Activated T-cell treated with anti-CD3 and anti-CD28 coated beads for 1 hour (primary cell): Measurements from ENCODE around the gene PDE2A.

ENCODE experiments used
- DNase-seq: peaks from one replicate; pipeline ENCODE4 v3.0.0-alpha.2; 2020; ENCODE audit warnings: low read depth

PDE2A gene

DNA sequence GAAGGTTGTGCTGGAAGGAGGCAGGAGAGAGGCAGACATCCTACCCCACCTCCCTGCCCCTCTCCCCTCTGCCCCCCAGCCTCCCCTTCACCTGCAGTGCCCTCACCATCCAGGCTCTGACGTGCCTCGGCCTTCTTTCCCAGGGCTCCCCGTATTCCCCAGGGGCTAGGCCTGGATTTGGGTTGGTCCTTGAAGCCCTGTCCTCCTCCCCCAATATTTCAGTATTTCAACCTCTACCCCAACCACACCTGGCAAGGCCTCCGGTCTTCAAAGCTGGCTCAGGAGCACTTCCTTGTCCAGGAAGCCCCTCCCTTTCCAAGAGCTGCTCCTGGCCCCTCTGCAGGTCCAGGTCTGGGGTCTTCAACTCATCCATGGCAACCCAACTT is 8.6 kb upstream of the PDE2A start:
- no peak for DNase-seq

DNA sequence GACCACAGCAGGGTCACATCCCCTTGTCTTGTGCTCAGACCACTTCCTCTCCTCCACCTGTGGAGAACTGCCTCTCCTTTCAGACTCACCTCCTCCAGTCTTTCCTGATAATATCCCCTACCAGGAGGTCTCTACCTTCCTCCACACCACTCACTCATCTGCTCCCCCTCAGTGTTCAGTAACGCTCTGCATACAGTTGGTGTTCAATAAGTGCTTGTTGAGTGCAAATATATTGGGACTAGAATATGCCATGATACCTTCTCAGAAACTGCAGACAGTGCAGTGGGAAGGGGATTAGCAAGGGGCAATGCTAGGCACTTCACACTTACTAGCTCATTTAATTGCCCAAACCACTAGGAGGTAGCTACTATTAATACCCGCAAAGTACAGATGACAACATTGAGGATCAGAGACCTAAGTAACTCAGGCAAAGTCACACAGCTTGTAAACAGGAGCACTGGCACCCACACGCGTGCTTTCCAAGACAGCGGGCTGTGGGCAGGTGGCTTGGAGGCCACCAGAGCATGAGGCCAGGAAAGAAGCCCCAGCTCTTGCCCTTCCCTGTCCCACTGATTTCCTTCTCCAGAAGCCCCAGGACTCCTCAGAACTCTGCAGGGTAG is 8.1 kb upstream of the PDE2A start:
- no peak for DNase-seq

DNA sequence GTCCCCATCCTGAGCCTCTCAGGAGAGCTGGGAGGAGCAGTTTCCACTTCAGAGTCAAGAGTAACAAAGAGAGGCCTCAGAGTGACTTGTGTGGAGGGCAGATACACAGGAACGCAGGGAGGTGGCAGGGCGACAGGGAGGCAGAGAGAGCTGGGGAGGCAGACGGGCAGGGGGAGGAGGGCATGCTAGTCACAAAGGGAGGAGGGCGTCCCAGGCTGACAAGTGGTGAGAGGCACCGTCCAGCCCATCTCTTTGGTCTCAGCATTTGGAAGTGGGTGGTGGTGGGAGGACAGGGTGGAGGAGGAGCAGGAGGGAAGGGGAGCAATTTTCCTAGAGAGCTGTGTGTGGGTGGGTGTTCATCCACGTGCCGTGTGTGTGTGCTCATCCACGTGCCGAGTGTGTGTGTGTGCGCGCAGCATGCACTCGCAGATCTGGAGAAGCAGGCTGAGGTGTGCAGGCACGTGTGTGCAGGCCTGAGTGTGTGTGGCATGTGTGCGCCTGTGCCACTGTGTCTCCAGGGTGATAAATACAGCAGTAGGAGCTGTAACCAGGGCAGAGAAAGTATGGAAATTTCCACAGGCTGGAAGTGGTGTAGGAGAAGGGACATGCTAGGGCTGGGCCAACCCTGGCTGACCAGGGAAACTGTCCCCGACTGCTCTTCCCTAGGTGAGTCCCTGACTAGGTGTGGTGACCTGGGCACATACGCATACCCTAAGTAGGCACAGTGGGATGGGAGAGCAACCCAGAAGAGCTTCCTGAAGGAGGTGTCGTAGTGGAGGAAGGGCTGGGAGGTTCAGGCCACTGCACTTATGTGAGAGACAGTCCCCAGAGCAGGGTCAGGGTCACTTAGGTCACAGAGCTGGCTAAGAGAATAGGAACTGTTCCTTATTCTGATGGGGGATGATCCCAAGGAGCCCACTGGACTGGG is 7.3 kb upstream of the PDE2A start:
- DNase-seq: no peak

DNA sequence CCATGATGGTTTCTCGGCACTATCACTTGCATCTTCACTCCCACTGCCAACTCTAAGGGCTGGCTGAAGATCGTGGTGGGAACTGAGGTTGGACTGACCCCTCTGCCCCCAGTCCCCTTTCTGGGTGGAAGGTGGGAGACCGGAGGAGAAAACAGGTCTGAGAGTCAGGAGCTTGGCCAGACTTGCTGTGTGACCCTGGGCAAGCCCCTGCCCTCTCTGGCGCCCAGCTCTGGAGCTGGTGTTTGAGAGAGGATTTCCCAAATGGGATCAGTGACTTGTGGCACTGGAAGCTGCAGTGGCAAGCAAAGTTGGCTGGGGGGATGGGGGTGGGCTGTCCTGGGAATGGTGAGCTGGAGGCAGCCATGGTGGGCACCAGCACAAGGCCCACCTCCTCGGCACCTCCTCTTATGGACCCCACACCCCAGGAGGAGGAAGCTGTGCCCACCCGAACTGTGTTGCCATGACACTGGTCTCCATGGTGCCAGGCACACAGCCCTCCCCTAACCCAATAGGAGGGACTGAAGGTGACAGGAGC is 6.5 kb upstream of the PDE2A start:
- DNase-seq: no peak

DNA sequence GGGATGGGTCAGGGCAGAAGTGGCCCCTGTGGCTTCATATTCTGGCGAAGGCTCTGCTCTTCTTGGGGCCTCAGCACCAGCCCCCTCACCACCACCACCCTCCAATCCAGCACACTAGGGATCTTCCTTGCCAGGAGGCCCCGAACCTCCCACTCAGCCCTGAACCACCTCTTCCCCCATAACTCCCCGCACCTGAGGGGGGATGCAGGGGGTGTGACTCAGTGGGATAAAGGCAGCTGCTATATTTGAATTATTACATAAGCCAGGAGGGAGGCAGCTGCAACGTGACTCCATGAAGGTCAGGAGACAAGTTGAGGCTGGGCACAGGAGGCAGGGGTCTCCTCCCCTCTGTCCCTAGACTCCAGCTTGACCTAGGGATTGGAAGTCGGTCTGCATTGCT is 5.6 kb upstream of the PDE2A start:
- no peak for DNase-seq

DNA sequence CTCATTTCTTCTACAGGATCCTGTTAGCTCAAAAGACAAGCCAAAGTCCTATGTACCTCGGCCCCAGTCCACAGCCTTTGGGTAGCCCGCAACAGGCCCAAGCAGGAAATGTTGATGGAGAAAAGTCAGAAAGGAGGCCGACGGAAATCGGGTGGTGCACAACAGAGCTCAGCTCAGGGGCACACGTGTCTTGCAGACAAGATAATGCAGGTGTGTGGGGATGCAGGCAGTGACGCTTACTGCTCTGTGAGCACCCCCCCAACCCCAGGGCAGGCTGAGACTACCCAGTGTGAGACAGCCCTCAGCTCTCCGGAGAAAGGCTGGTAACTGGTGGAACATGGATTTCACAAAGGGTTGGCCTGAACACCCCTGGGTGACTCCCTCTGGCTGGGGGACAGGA is 4.3 kb upstream of the PDE2A start:
- DNase-seq: no peak

DNA sequence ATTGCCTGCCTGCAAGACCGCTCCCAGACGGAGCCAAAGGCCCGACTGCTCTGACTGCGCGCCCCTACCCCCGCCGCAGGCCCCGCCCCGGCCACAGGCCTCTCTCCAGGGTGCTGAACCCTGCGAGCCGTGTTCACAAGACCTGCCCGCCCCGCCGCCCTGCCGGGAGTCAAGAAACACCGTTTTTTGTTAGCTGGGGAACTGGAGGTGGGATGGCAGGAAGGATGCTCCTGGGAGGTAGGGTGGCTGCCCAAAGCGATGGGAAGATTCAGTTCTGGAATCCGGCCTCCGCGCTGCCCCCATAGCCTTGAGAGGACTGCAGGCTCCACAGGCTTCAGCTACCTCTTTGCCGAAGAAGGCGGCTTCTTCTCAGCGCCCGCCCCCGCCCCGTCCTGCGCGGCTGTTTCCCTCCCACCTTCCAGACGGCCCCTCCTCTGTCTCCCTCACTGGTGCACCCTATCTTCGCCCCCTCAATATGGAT is 2.7 kb upstream of the PDE2A start:
- peak; percentile 55 for DNase-seq

DNA sequence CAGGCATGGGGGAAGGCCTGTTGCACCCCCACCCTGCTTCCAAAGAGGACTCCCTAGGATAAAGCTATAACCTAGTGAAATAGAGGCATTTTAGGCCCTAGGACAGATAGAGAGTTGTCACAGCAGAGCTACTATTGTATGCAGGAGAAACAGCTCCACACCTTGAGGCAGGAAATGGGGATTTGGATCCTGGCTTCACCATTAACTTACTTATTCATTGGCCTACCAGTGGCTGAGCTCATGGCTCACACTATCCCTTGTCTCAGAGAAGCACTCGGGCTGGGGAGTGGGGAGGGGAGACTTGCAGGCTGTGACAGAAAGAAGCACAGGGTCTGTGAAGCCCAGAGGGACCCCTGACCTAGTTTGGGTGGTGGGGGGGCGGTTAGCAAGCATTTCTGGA is 999 bp upstream of the PDE2A start:
- DNase-seq: no peak

DNA sequence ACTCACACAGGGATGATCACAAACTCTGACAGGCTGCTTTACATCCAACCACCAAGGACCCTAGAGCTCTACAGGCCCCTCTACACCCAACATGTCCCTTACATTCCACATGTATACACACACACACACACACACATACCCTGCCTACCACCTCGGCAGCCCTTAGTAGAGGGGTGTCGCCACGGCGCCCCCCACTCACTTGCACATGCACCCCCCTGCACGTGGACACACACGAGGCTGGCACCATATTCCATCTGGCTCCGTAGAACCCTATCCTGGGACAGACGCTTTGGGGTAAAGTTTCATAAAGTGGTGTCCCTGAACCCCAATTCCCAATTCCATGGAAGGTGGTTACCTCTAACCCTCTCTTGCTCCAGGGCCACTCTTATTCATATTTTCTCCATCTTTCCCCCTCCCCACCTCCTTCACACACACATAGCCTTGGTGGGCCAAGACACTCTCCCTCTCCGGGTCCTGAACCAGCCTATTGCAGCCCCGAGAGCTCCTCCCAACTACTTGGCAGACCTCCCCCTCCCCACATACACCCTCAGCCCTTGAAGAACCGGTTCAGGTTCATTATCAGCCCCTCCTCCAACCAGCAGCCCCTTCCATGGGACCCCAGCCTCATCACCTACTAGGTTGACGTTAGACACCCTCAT is 809 bp downstream of the PDE2A start:
- no peak for DNase-seq

DNA sequence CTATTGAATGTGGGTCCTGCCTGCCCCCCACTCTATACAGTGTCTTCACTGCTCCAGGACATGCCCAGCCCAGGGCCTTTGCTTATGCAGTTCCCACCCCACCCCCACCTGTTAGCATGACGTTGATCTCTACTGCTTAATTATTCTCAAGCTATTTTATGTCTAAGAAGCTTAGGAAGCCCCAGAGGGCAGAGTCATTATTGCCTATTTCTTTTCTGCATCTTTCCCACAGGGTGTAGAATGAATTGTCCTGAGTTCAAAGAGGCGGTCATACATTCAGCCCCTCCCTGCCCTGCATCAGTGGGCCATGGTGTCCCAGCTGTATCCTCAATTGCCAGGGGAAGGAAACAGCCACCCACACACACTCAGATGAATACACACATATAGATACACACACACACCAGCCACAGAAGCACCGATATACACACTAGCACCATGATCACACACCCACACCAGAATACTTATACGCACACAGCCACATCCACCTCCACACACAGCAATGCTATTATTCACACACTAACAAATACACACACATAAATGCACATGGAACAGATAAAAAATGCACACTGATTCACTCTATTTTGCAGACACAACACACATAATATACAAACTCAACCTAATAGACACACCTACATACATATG is 1.5 kb downstream of the PDE2A start:
- DNase-seq: no peak

DNA sequence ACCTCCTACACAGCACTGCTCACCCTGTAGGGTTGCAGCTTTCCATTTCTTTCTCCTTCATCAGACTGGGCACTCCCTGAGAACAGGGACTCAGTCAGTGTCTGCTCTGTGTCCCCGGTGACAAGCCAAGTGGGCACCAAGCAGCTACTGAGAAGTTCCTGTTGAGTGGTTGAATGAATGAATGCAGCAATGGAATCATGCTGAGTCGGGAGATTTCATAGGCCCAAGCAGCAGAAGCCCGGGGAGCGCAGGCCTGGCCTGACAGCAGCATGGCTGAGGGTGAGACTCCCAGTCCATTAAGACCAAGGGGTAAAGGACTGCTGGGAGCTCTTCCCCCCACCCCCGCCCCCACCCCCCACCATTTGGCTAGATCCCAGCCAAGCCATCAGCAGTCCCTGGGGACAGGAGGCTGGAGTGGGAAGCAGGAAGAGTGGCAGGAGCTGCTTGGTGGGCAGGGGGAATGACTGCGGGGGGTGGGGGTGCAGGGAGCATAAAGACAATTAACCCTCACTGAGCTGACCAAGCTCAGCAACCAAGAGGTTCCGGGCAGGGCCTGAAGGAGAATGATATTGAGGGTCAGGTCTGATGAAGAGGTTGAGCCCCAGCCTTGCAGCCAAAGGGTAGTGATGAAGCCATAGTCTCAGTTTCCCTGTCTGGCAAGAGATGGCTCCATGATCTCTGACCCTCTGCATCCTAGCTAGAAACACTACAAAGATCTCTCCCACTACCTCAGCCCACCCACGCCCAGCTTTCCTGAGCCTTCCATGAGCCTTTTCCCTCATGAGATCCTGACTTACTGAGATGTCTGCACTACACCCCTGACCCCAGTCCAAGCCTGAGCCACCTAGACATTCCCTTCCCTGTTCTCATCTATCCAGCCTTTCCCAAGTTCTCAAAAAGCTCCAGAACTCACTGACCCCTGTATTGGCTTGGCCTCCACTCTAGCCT is 2.8 kb downstream of the PDE2A start:
- DNase-seq: no peak

DNA sequence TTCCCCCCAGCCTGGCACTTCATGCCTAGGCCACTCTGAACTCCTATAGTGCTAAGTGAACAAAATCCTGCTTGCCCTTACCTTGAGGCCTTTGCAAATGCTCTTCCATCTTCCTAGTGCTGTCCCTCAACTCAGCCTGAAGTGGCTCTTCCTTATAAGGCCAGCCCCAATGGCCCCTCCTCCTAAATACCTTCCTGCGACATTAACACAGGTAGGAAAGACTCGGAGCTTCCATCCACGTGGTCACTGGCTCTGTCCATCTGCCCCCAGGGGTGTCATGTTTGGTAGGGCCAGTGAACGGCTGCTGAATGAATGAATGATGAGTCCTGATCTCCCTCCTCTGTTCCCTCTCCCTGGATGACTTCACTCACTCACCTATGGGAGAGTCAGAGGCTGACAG is 4.2 kb downstream of the PDE2A start:
- no peak for DNase-seq

DNA sequence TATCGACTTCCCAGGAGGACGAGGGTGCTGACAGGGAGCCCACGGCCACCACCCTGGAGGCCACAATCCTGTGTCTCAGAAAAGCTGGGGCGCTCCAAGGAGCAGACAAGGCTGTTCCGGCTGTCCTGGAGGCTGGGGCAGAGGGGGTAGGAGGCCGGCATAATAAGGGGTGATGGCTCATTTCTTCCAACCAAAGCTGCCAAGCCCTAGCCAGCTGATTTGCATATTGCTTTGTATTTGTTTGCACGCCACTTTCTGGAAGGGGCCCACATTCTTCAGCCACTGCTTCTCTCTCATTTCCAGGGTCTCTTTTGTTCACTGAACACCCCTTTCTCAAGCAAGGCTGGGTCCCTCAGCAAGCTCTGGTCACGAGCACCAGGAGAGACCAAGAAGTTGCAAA is 4.7 kb downstream of the PDE2A start:
- no peak for DNase-seq

DNA sequence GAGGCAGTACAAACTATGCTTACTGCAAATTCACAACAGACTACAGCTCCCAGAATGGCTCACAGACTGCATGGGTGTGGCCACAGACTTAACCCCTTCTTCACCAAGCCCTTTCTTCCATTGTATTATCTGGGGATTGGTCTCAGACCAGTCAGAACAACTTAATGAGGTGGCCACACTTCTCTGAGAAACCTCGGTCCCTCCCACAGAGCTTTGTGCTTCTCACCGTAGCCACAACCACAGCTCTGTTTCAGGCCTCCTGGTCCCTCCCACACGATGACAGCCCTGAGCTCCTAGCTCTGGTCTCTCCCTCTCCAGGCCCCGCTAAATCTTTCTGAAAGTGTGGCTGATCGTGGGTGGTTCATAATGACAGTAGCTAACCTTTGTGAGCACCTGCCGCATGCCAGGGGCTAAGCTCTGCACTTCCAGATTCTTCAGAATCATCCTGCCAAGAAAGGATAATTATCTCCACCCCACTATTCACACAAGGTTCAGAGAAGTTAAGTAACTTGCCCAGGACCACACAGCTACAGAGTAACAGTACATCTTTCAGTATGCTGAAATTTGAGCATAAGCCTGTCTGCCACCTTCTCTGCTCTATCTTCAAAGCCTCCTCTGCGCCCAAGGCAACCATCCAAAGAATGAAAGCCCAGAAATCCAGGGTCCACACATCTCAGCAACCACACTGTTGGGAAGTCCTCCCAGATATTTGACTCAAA is 5.4 kb downstream of the PDE2A start:
- no peak for DNase-seq

DNA sequence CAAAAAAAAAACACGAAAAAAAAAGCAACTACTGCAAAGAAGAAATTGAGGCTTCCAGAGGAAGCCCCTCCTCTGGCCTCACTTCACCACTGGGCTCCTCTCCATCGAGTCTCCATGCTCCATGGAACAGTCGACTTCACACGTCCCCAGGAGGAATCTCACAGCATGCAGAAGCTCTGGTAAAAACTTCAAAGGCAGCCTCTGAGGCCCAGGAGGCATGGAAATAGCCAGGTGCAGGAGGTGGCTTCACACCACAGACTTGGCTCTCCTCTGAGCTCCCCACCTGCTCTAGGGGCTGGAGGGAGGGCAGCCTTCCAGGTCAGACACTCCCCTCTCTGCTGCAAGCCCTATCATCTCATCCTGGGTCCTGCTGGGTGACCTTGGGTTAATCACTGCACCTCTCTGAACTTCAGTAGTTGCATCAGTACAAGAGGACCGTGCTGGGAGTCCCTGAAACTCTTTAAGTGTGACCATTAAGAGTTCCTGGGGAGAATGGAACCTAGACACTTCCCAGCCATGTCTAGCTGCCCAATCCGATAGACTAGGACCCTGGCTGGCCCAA is 8.2 kb downstream of the PDE2A start:
- DNase-seq: no peak

DNA sequence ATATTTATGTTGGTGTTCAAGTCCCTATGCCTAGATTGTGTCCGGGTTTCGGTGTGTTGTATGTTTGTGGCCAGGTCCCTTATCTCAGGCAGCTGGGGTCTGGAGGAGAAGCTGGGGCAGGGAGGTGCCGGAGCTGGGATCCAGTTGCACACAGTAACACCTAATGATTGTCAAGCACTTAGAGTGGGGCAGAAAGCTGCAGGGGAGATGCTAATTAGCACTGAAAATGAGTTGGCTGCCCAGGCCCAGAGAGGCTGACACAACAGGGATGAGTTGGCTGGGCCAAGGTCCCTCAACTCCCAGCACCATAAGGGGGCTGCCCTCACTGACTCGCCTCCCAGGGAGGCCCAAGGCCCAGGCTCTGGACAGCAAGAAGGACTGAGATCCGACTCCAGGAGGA is 12.2 kb downstream of the PDE2A start:
- DNase-seq: no peak

DNA sequence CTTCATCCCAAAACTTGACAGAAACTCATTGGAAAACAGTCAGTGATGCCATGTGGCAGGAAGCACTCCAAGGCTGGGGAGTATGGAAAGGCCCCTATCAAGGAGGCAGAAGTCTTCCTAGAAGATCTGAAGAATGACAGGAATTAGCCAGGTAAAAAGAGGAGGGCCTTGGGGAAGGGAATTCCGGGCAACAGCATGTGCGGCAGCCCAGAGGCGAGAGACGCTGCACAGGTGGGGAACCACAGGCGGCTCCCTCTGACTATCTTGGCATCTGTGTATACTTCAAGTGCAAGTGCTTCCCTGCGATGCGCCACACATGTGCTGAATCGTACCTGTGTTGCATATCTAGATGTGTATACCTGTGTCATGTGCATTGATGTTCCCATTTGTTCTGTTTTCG is 12.7 kb downstream of the PDE2A start:
- DNase-seq: no peak

DNA sequence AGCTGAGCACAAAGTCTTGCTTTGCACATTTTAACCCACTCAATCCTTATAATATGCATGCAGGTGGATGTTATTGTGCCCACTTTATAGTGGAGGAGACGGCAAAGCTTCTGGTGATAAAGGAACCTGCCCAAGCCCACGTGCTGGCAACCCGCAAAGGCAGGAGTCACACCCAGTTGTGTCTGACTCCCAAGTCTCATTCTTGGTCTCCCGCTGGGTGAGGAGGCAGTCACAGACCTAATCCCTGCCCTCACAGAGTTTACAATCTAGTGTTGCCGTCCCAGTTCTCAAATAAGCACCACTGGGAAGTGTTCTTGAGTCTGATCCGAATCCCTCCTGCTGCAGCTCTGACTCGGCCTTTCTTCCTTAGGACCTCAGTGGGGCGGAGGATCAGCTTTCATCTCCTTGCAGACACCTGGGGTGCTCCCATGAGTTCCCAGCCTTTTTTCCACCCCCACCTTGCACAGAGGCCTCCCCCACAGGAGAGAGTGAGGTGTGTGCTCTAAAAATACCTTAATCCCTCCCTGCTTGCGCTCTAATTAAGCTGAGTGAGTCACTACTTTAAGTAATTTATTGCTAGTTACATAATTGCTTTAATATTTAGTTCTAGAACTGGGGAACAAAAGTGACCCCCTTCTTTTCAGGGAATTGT is 15.1 kb downstream of the PDE2A start:
- no peak for DNase-seq

DNA sequence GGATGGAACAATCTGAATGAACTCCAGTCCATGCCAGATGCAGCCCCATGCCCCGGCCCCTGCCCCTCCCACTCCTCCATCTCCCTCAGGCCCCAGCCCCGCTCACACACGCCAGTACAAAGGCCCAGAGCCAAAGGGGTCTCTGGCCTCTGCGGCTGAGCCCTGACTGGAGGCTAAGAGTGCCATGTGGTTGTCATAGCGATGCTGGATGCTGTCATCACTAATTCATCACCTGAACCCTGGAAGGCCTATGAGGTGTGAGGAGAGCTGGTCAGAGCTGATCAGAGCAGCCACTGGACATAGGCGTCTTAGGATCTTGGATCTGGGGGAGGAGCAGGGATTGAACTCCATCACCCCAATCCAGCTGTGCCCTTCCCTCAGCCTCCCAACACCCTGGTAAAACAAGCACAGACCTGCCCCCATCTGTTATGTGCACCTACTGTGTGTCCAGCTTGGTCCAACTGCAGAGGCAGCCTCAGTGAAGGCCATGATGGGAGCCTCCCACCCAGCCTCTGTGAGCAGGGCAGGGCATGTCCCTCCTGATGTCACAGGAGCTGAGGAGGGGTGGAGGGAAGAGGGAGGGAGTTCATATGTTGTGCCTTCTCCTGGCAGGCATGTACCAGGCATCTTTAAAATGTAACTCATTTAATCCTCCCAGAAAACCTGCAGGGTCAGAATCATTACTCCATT is 16.7 kb downstream of the PDE2A start:
- no peak for DNase-seq
